ENCODE measurements around the gene ZNF205. TPM values are rescaled to one million over a fixed set of nuclear protein-coding genes. Genes with fewer than 3 reads are reported as not detected.
"Not testable (repeated sequence)": the region's sequence is repeated elsewhere in the genome, so short reads cannot be mapped to it uniquely, and the experiment has no call there.

Gene ZNF205
- polyA plus RNA-seq, 3 donors, result 1.0 to 6.7 (median 1.3) TPM

- peaks cover 47% of the 10 kb centered on the region for H3K4me1 Mint-ChIP-seq
- intact Hi-C loops (cut with micrococcal nuclease), result no loop called here
- H3K9ac ChIP-seq (ENCODE audit: insufficient read depth, low read length, poor library complexity, severe bottlenecking), result no peak overlapping the region
- H3K9me3 Mint-ChIP-seq, result peaks cover 0 to 3% (median 0%) of the 10 kb centered on the region in 7 donors
- DNase-seq, result peak; percentile 46 to 75 (median 51)
- no peaks in the 10 kb centered on the region for H3K9me3 ChIP-seq (replicated peaks in 1 of 2; ENCODE audit: control insufficient read depth in 1 of 2, insufficient read depth in 1 of 2, low read length in 2 of 2)
- peak overlapping the region in 6 of 7 donors; percentile 6 to 75 (median 48) for H3K27ac Mint-ChIP-seq
- peaks cover 18 to 25% of the 10 kb centered on the region in 2 donors for H3K36me3 ChIP-seq (replicated peaks in 1 of 2; ENCODE audit: control insufficient read depth in 1 of 2, insufficient read depth in 2 of 2, low read length in 2 of 2)
- no peaks in the 10 kb centered on the region for H4K20me1 ChIP-seq (ENCODE audit: insufficient read depth, low read length)
- WGBS (ENCODE audit: insufficient coverage), result 0% methylated on average over 6 of the region's 9 CpGs
- peak overlapping the region; percentile 9 to 43 for H3K27ac ChIP-seq (ENCODE audit: low read depth in 1 of 2, low read length in 2 of 2)
- H3K36me3 Mint-ChIP-seq, result peaks cover 27% of the 10 kb centered on the region in 2 donors
- TF ChIP-seq, protein P1, sequence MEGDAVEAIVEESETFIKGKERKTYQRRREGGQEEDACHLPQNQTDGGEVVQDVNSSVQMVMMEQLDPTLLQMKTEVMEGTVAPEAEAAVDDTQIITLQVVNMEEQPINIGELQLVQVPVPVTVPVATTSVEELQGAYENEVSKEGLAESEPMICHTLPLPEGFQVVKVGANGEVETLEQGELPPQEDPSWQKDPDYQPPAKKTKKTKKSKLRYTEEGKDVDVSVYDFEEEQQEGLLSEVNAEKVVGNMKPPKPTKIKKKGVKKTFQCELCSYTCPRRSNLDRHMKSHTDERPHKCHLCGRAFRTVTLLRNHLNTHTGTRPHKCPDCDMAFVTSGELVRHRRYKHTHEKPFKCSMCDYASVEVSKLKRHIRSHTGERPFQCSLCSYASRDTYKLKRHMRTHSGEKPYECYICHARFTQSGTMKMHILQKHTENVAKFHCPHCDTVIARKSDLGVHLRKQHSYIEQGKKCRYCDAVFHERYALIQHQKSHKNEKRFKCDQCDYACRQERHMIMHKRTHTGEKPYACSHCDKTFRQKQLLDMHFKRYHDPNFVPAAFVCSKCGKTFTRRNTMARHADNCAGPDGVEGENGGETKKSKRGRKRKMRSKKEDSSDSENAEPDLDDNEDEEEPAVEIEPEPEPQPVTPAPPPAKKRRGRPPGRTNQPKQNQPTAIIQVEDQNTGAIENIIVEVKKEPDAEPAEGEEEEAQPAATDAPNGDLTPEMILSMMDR (IDR thresholded peaks at IDR 0.05), result no peak
- H3K4me3 ChIP-seq (replicated peaks in 1 of 3; ENCODE audit: low read depth in 2 of 3, low read length in 3 of 3), result peak overlapping the region in 1 of 3 experiments; percentile 51
- H2AFZ ChIP-seq (ENCODE audit: insufficient read depth, low read depth, low read length, poor library complexity, severe bottlenecking), result peak overlapping the region; percentile 10
- peaks cover 0 to 8% (median 1%) of the 10 kb centered on the region in 3 donors for H3K27me3 Mint-ChIP-seq (ENCODE audit: low read depth in 3 of 3)
- peak overlapping the region; percentile 60 for H3K4me2 ChIP-seq (replicated peaks; ENCODE audit: extremely low read depth, low read length, poor library complexity, severe bottlenecking)
- H3K4me3 Mint-ChIP-seq, result peak overlapping the region; percentile 71 to 75
- no peaks in the 10 kb centered on the region for H3K27me3 ChIP-seq (ENCODE audit: control insufficient read depth in 2 of 2, insufficient read depth in 2 of 2, low read length in 2 of 2)
- H3K79me2 ChIP-seq (ENCODE audit: insufficient read depth, low read length), result no peaks in the 10 kb centered on the region
- H3K4me1 ChIP-seq (ENCODE audit: control insufficient read depth in 1 of 2, insufficient read depth in 2 of 2, low read length in 2 of 2), result peaks cover 38 to 51% of the 10 kb centered on the region in 2 donors
Measured at GRCh38 chr16:3074860-3075522, 37.4 kb upstream of the ZNF205 start.

DNA sequence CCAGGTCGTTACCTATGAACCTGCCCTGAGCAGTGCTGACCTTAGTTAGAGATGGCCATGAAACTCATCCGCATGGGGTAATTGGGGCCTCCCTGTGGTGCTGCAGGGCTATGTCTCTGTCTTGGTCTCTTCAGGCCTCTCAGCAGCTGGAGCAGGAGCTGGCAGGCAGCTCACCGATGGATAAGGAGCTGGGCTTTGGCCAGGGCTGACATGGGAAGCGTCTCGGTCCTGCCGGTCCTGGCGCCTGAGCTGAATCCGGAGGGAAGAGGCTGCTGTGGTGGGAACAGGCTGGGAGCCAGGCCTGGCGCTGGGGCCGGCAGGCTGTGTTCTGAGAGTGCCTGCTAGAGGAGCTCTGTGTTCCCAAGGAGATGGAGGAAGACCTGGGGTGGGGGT, 36.9 kb upstream of the ZNF205 start:
- Histone ChIP-seq H2AFZ (ENCODE audit: insufficient read depth, low read depth, low read length, poor library complexity, severe bottlenecking) (no peak overlapping the region), H3K36me3 (replicated peaks in 1 of 2; ENCODE audit: control insufficient read depth in 1 of 2, insufficient read depth in 2 of 2, low read length in 2 of 2) (peaks cover 22 to 30% of the 10 kb centered on the region in 2 donors), H3K4me1 (ENCODE audit: control insufficient read depth in 1 of 2, insufficient read depth in 2 of 2, low read length in 2 of 2) (peaks cover 35 to 46% of the 10 kb centered on the region in 2 donors), H3K4me3 (replicated peaks in 1 of 3; ENCODE audit: low read depth in 2 of 3, low read length in 3 of 3) (peak overlapping the region in 1 of 3 experiments; percentile 51), H3K27ac (ENCODE audit: low read depth in 1 of 2, low read length in 2 of 2) (no peak overlapping the region), H3K4me2 (replicated peaks; ENCODE audit: extremely low read depth, low read length, poor library complexity, severe bottlenecking) (no peak overlapping the region), H3K9me3 (replicated peaks in 1 of 2; ENCODE audit: control insufficient read depth in 1 of 2, insufficient read depth in 1 of 2, low read length in 2 of 2) (no peaks in the 10 kb centered on the region), H3K9ac (ENCODE audit: insufficient read depth, low read length, poor library complexity, severe bottlenecking) (no peak overlapping the region), H3K79me2 (ENCODE audit: insufficient read depth, low read length) (no peaks in the 10 kb centered on the region), H3K27me3 (ENCODE audit: control insufficient read depth in 2 of 2, insufficient read depth in 2 of 2, low read length in 2 of 2) (no peaks in the 10 kb centered on the region), H4K20me1 (ENCODE audit: insufficient read depth, low read length) (no peaks in the 10 kb centered on the region)
- Mint-ChIP-seq H3K27me3 (ENCODE audit: low read depth in 3 of 3) (peaks cover 0 to 5% (median 1%) of the 10 kb centered on the region in 3 donors), H3K36me3 (peaks cover 28 to 30% of the 10 kb centered on the region in 2 donors), H3K4me1 (peaks cover 42% of the 10 kb centered on the region), H3K27ac (peak overlapping the region in 2 of 7 donors; percentile 5 to 37), H3K4me3 (peak overlapping the region in 1 of 2 donors; percentile 75), H3K9me3 (peaks cover 0 to 3% (median 0%) of the 10 kb centered on the region in 7 donors)
- WGBS (ENCODE audit: insufficient coverage), result 48% methylated on average over 10 of the region's 10 CpGs
- intact Hi-C loops (cut with micrococcal nuclease), result no loop called here
- DNase-seq, result no peak
- TF ChIP-seq, protein P1 (IDR thresholded peaks at IDR 0.05), result no peak

DNA sequence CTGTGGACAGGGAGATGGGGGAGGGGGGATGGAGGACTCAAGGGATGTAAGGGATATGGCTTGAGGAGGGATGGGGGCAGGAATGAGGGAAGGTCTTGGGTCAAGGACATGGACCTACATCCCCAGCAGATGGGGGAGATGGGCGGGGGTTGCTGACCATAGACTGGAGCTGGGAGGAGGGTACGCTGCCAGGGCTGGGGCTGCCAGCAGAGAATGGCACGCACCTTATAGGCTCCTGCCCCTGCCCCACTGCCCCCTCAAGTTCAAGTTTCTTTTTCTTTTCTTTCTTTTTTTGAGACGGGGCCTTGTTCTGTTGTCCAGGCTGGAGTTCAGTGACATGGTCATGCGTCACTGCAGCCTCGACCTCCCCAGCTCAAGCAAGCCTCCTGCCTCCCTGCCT, 36.4 kb upstream of the ZNF205 start:
- not testable (repeated sequence) for H3K4me3 ChIP-seq (replicated peaks in 1 of 3; ENCODE audit: low read depth in 2 of 3, low read length in 3 of 3)
- peaks cover 31 to 34% of the 10 kb centered on the region in 2 donors for H3K36me3 Mint-ChIP-seq

More for the DNA sequence above, 36.4 kb upstream of the ZNF205 start:
- 94% methylated on average over 6 of the region's 6 CpGs for WGBS (ENCODE audit: insufficient coverage)
- H3K9me3 ChIP-seq (replicated peaks in 1 of 2; ENCODE audit: control insufficient read depth in 1 of 2, insufficient read depth in 1 of 2, low read length in 2 of 2); H3K9ac ChIP-seq (ENCODE audit: insufficient read depth, low read length, poor library complexity, severe bottlenecking); H2AFZ ChIP-seq (ENCODE audit: insufficient read depth, low read depth, low read length, poor library complexity, severe bottlenecking); intact Hi-C loops (cut with micrococcal nuclease); H3K27ac Mint-ChIP-seq; H3K27me3 Mint-ChIP-seq (ENCODE audit: low read depth in 3 of 3); H3K4me3 Mint-ChIP-seq; H3K27me3 ChIP-seq (ENCODE audit: control insufficient read depth in 2 of 2, insufficient read depth in 2 of 2, low read length in 2 of 2); H3K4me2 ChIP-seq (replicated peaks; ENCODE audit: extremely low read depth, low read length, poor library complexity, severe bottlenecking); H3K79me2 ChIP-seq (ENCODE audit: insufficient read depth, low read length); H4K20me1 ChIP-seq (ENCODE audit: insufficient read depth, low read length); H3K27ac ChIP-seq (ENCODE audit: low read depth in 1 of 2, low read length in 2 of 2); DNase-seq; H3K9me3 Mint-ChIP-seq: not testable (repeated sequence)
- peaks cover 25 to 34% of the 10 kb centered on the region in 2 donors for H3K36me3 ChIP-seq (replicated peaks in 1 of 2; ENCODE audit: control insufficient read depth in 1 of 2, insufficient read depth in 2 of 2, low read length in 2 of 2)
- H3K4me1 Mint-ChIP-seq, result peaks cover 41% of the 10 kb centered on the region
- peaks cover 35 to 41% of the 10 kb centered on the region in 2 donors for H3K4me1 ChIP-seq (ENCODE audit: control insufficient read depth in 1 of 2, insufficient read depth in 2 of 2, low read length in 2 of 2)
